WTC11 (cell line): Measurements from ENCODE around the gene SPNS3. TPM values are rescaled to one million over a fixed set of nuclear protein-coding genes. Genes with fewer than 3 reads are reported as not detected.
A peak's percentile ranks its signal among the peaks of the same experiment; 100 is the strongest.

ENCODE experiments used
- ATAC-seq: fragments of 200-7000 bp; cut with Tn5 transposase; 2 replicates; pipeline ENCODE4 v1.10.0; 2021; ENCODE audit warnings: mild to moderate bottlenecking, moderate library complexity
- CTCF ChIA-PET: fragments of 300-600 bp; sonication (Branson Sonifier 250); formaldehyde crosslinking; loops from one replicate; lab custom pipeline; 2021; ENCODE audit warnings: antibody characterized with exemption; lab: Charles Lee
- POLR2A ChIA-PET: fragments of 350-600 bp; sonication (Branson Sonifier 250); formaldehyde crosslinking; loops from one replicate; lab custom pipeline; 2021; ENCODE audit warnings: antibody characterized with exemption; lab: Charles Lee
- DNase-seq: peaks from one replicate; pipeline ENCODE4 v3.0.0; 2021; ENCODE audit warnings: low spot score
- H3K27ac Mint-ChIP-seq: 2 replicates; pipeline ENCODE4 v1.8.0; 2021; ENCODE audit warnings: mixed read lengths
- H3K27me3 Mint-ChIP-seq: 2 replicates; pipeline ENCODE4 v1.8.0; 2021; ENCODE audit warnings: low read depth, mild to moderate bottlenecking, moderate library complexity, mixed read lengths
- H3K36me3 Mint-ChIP-seq: 2 replicates; pipeline ENCODE4 v1.8.0; 2021; ENCODE audit warnings: mixed read lengths
- H3K4me1 Mint-ChIP-seq: 2 replicates; pipeline ENCODE4 v1.8.0; 2022; ENCODE audit warnings: mixed read lengths
- H3K4me3 Mint-ChIP-seq: 2 replicates; pipeline ENCODE4 v1.8.0; 2021; ENCODE audit warnings: mild to moderate bottlenecking, moderate library complexity, mixed read lengths
- H3K9me3 Mint-ChIP-seq: 2 replicates; pipeline ENCODE4 v1.8.0; 2021; ENCODE audit warnings: mixed read lengths
- ATF3 ChIP-seq: sonication (generic); formaldehyde crosslinking; conservative IDR thresholded peaks from 2 replicates; pipeline ENCODE4 v1.8.1; 2022; ENCODE audit warnings: mild to moderate bottlenecking, missing genetic modification reagents
- CREB1 ChIP-seq: sonication (generic); formaldehyde crosslinking; IDR thresholded peaks from 2 replicates; pipeline ENCODE4 v1.8.0; 2023; ENCODE audit warnings: mild to moderate bottlenecking, missing genetic modification reagents
- EMX1 ChIP-seq: fragments of 250-450 bp; sonication (Bioruptor Pico); IDR thresholded peaks from 2 replicates; pipeline ENCODE4 v1.8.0; 2021; ENCODE audit warnings: mild to moderate bottlenecking
- FOXP4 ChIP-seq: sonication (generic); formaldehyde crosslinking; IDR thresholded peaks from 2 replicates; pipeline ENCODE4 v1.8.0; 2022; ENCODE audit warnings: mild to moderate bottlenecking, missing genetic modification reagents
- NFYB ChIP-seq: sonication (generic); formaldehyde crosslinking; conservative IDR thresholded peaks from 2 replicates; pipeline ENCODE4 v1.8.0; 2022; ENCODE audit warnings: low read depth, missing genetic modification reagents
- SMAD3 ChIP-seq: sonication (generic); formaldehyde crosslinking; IDR thresholded peaks from 2 replicates; pipeline ENCODE4 v1.8.0; 2022; ENCODE audit warnings: missing genetic modification reagents, mild to moderate bottlenecking, borderline replicate concordance
- SP1 ChIP-seq: sonication (generic); formaldehyde crosslinking; conservative IDR thresholded peaks from 2 replicates; pipeline ENCODE4 v1.8.1; 2022; ENCODE audit warnings: missing genetic modification reagents
- ZNF138 ChIP-seq: sonication (generic); formaldehyde crosslinking; conservative IDR thresholded peaks from 2 replicates; pipeline ENCODE4 v1.8.1; 2022; ENCODE audit warnings: mild to moderate bottlenecking, moderate library complexity, missing genetic modification reagents
- ZNF263 ChIP-seq: sonication (generic); formaldehyde crosslinking; IDR thresholded peaks from 2 replicates; pipeline ENCODE4 v1.8.1; 2022; ENCODE audit warnings: low read depth, mild to moderate bottlenecking, moderate library complexity, missing genetic modification reagents
- ZNF425 ChIP-seq: fragments of 250-450 bp; sonication (Bioruptor Pico); conservative IDR thresholded peaks from 2 replicates; pipeline ENCODE4 v1.9.0; 2021; ENCODE audit warnings: mild to moderate bottlenecking
- ZNF671 ChIP-seq: fragments of 250-450 bp; sonication (Bioruptor Pico); IDR thresholded peaks from 2 replicates; pipeline ENCODE4 v1.8.0; 2021; ENCODE audit warnings: mild to moderate bottlenecking
- total RNA-seq: library from RNA; stranded (reverse); gene quantifications from 3 replicates; pipeline ENCODE4 v1.2.3, GENCODE V29; 2021

The SPNS3 gene
- total RNA-seq, 1 experiment from 2014 or later = not detected

GRCh38 chr17:4533523-4534504, 100.1 kb downstream of the SPNS3 start:
- H3K36me3 Mint-ChIP-seq = no peaks in the 10 kb centered on the region
- H3K4me3 Mint-ChIP-seq = no peak overlapping the region
- no peak overlapping the region for H3K27ac Mint-ChIP-seq
- H3K27me3 Mint-ChIP-seq = peaks cover 60% of the 10 kb centered on the region
- POLR2A ChIA-PET = no interaction called here
- CTCF ChIA-PET = interaction anchor here (1.1 to 8.2 kb wide), 2 partner anchors 34 to 113 kb away, joined by 4 to 57 read pairs; no protein-coding TSS in a partner anchor
- ATAC-seq (no peak; the same call in 1 of the 2 replicates), DNase-seq (no peak)
- no peaks in the 10 kb centered on the region for H3K9me3 Mint-ChIP-seq
- no peak for TF ChIP-seq ZNF425
- TF ChIP-seq NFYB = no peak
- no peak for TF ChIP-seq FOXP4 (CRISPR knock-in tag)
- peaks cover 18% of the 10 kb centered on the region for H3K4me1 Mint-ChIP-seq

GRCh38 chr17:4534515-4534914, 100.8 kb downstream of the SPNS3 start:
- ATAC-seq = no peak
- no peaks in the 10 kb centered on the region for H3K36me3 Mint-ChIP-seq
- no peak overlapping the region for H3K4me3 Mint-ChIP-seq
- TF ChIP-seq ZNF671 = peak; percentile 27; the same call in 1 of the 2 replicates
- TF ChIP-seq ATF3 = no peak
- no peak for TF ChIP-seq ZNF138 (CRISPR knock-in tag)
- TF ChIP-seq, all 79 proteins: peak for 1
- no peak for DNase-seq
- ChIA-PET POLR2A (no interaction called here), CTCF (interaction anchor here (1.1 to 8.2 kb wide), 2 partner anchors 33 to 114 kb away, joined by 4 to 57 read pairs; no protein-coding TSS in a partner anchor)
- H3K4me1 Mint-ChIP-seq = peaks cover 18% of the 10 kb centered on the region
- no peaks in the 10 kb centered on the region for H3K9me3 Mint-ChIP-seq
- H3K27ac Mint-ChIP-seq = no peak overlapping the region
- H3K27me3 Mint-ChIP-seq = peaks cover 53% of the 10 kb centered on the region

GRCh38 chr17:4534928-4535666, 101.4 kb downstream of the SPNS3 start:
- Mint-ChIP-seq H3K9me3 (no peaks in the 10 kb centered on the region), H3K36me3 (peaks cover 4% of the 10 kb centered on the region), H3K4me3 (peak overlapping the region; percentile 60), H3K4me1 (peaks cover 18% of the 10 kb centered on the region)
- peak; percentile 3 for ATAC-seq
- no peak for TF ChIP-seq ZNF263 (CRISPR knock-in tag)
- TF ChIP-seq EMX1 (CRISPR knock-in tag) = 0 out of 2 replicates have a peak, but pooled peaks have one; percentile 11
- TF ChIP-seq, all 79 proteins: peak for 1
- Mint-ChIP-seq H3K27me3 (peaks cover 47% of the 10 kb centered on the region), H3K27ac (no peak overlapping the region)
- ChIA-PET CTCF (interaction anchor here (1.1 to 8.2 kb wide), 2 partner anchors 32 to 114 kb away, joined by 4 to 57 read pairs; no protein-coding TSS in a partner anchor), POLR2A (interaction anchor here (1.8 kb wide), 1 partner anchor 12 kb away, joined by 5 read pairs; no protein-coding TSS in a partner anchor)
- DNase-seq = no peak

- DNase-seq (no peak), ATAC-seq (peak; percentile 15)
- Mint-ChIP-seq H3K9me3 (no peaks in the 10 kb centered on the region), H3K4me1 (peaks cover 18% of the 10 kb centered on the region), H3K27ac (no peak overlapping the region), H3K4me3 (peak overlapping the region; percentile 60), H3K27me3 (peaks cover 41% of the 10 kb centered on the region), H3K36me3 (peaks cover 4% of the 10 kb centered on the region)
- ChIA-PET POLR2A (interaction anchor here (1.8 kb wide), 1 partner anchor 13 kb away, joined by 5 read pairs; no protein-coding TSS in a partner anchor), CTCF (interaction anchor here (8.2 kb wide), 1 partner anchor 115 kb away, joined by 57 read pairs; no protein-coding TSS in a partner anchor)
- 0 out of 2 replicates have a peak, but pooled peaks have one; percentile 2 for TF ChIP-seq SP1 (CRISPR knock-in tag)
- no peak for TF ChIP-seq CREB1
- 0 out of 2 replicates have a peak, but pooled peaks have one; percentile 24 for TF ChIP-seq SMAD3 (CRISPR knock-in tag)
These were observed 102.0 kb downstream of the SPNS3 start for GRCh38 chr17:4535667-4536258.
